ENCODE results near the gene ANO1.

Gene ANO1

DNA sequence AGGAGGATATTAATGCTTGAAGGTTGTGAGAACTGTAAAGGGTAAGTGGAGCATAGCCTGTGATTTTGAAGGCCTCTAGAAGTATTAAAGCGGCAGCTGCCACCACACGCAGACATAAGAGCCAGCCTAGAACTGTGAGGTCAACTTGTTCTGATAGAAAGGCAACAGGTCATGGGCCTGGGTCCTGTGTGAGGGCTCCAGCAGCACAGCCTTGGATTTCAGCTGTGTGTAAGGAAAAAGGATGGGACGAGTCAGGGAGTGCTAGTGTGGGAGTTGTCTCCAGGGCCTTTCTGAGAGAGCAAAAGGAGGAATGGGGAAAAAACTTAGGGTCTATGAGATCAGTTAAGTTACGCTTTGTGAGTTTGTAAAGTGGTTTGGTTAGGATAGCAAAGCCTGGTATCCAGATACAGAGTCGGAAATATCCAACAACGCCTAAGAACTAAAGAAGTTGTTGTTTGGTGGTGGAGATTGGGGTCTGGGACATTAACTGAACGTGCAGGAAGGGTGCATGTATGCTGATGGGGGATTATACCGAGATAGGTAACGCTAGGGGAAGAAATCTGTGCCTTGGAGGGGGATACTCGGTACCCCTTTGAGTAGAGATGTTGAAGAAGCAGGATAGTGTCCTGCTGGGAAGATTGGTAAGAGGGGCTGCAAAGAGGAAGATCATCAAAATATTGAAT lies 17.4 kb upstream of the ANO1 start:
- TF ChIP-seq EZH2 (IDR thresholded peaks at IDR 0.05; ENCODE audit: borderline replicate concordance, low read length) (no peak), CTCF (IDR thresholded peaks at IDR 0.05; ENCODE audit: low read length) (no peak)

DNA sequence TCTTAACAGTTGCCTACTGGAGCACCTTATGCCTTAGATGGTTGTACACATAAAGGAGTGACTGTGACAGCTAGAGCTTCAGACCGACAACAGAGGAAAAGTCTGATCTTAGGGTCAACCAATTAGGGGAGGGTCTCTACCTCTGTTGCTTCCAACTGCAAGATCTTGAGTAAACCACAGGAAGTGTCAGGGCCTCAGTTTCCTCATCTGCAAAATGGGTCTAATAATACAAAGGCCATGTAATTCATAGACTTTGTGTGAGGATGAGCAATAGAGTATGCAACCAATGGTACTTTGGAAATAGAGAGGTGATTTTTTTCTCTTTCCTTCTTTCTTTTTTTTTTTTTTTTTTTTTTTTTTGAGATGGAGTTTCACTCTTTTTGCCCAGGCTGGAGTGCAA lies 16.4 kb upstream of the ANO1 start:
- H3K79me2 ChIP-seq (ENCODE audit: insufficient read depth, low read length): no peaks in the 10 kb centered on the region
- no peaks in the 10 kb centered on the region for H3K27me3 ChIP-seq (ENCODE audit: insufficient read depth, low read length)
- peaks cover 5% of the 10 kb centered on the region; the same call in 1 of the 2 replicates for H3K9me3 ChIP-seq (ENCODE audit: low read length)

More for the DNA sequence above, 17.4 kb upstream of the ANO1 start:
- H4K20me1 ChIP-seq (ENCODE audit: insufficient read depth, low read length): no peaks in the 10 kb centered on the region
- no peak overlapping the region for H3K27ac ChIP-seq (ENCODE audit: low read depth, low read length, poor library complexity, severe bottlenecking)
- no peak overlapping the region for H3K4me3 ChIP-seq (ENCODE audit: low read depth, low read length, poor library complexity, severe bottlenecking)
- H3F3A ChIP-seq (ENCODE audit: insufficient read depth, low read length): no peaks in the 10 kb centered on the region
- H3K27me3 ChIP-seq (ENCODE audit: insufficient read depth, low read length): no peaks in the 10 kb centered on the region
- H3K9ac ChIP-seq (ENCODE audit: low read length): no peak overlapping the region
- H2AFZ ChIP-seq (ENCODE audit: low read length): no peak overlapping the region
- no peaks in the 10 kb centered on the region for H3K79me2 ChIP-seq (ENCODE audit: insufficient read depth, low read length)
- no peak overlapping the region for H3K4me2 ChIP-seq (ENCODE audit: low read length)
- peaks cover 9% of the 10 kb centered on the region; the same call in 1 of the 2 replicates for H3K9me3 ChIP-seq (ENCODE audit: low read length)
- no peaks in the 10 kb centered on the region; the same call in 1 of the 2 replicates for H3K36me3 ChIP-seq (ENCODE audit: insufficient read depth, low read length)
- H3K4me1 ChIP-seq (ENCODE audit: insufficient read depth, low read length, severe bottlenecking): no peaks in the 10 kb centered on the region
- no peaks in the 10 kb centered on the region for H3K9me2 ChIP-seq (ENCODE audit: low read depth, low read length)

DNA sequence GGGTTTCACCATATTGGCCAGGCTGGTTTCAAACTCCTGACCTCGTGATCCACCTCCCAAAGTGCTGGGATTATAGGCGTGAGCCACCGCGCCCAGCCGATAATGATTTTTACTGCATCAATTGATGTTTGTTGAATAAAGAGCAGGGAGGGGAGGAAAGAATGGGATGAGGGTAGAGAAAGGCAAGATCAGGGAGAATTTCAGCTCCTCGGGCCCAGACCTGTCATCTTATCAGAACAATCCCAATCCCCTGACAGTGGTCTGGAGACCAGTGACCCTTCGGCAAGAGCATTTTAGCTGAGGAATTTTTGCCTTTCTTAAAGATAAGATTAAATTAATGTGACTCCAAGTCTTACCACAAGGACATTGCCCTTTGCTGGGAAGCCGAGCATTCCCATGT lies 15.0 kb upstream of the ANO1 start:
- TF ChIP-seq CTCF (IDR thresholded peaks at IDR 0.05; ENCODE audit: low read length): no peak
- no peak for TF ChIP-seq EZH2 (IDR thresholded peaks at IDR 0.05; ENCODE audit: borderline replicate concordance, low read length)
- no peak overlapping the region for H3K4me2 ChIP-seq (ENCODE audit: low read length)
- H3F3A ChIP-seq (ENCODE audit: insufficient read depth, low read length): no peaks in the 10 kb centered on the region
- no peak overlapping the region for H2AFZ ChIP-seq (ENCODE audit: low read length)
- H3K27me3 ChIP-seq (ENCODE audit: insufficient read depth, low read length): no peaks in the 10 kb centered on the region
- no peak overlapping the region for H3K9ac ChIP-seq (ENCODE audit: low read length)
- H3K4me1 ChIP-seq (ENCODE audit: insufficient read depth, low read length, severe bottlenecking): no peaks in the 10 kb centered on the region
- no peaks in the 10 kb centered on the region for H3K9me3 ChIP-seq (ENCODE audit: low read length)
- H3K36me3 ChIP-seq (ENCODE audit: insufficient read depth, low read length): no peaks in the 10 kb centered on the region
- no peaks in the 10 kb centered on the region for H3K79me2 ChIP-seq (ENCODE audit: insufficient read depth, low read length)
- H3K4me3 ChIP-seq (ENCODE audit: low read depth, low read length, poor library complexity, severe bottlenecking): no peak overlapping the region
- H4K20me1 ChIP-seq (ENCODE audit: insufficient read depth, low read length): no peaks in the 10 kb centered on the region
- H3K27ac ChIP-seq (ENCODE audit: low read depth, low read length, poor library complexity, severe bottlenecking): no peak overlapping the region
- no peaks in the 10 kb centered on the region for H3K9me2 ChIP-seq (ENCODE audit: low read depth, low read length)

More for the DNA sequence above, 16.4 kb upstream of the ANO1 start:
- Histone ChIP-seq H3K4me1 (ENCODE audit: insufficient read depth, low read length, severe bottlenecking) (no peaks in the 10 kb centered on the region), H3K4me3 (ENCODE audit: low read depth, low read length, poor library complexity, severe bottlenecking) (no peak overlapping the region), H4K20me1 (ENCODE audit: insufficient read depth, low read length) (no peaks in the 10 kb centered on the region), H3K36me3 (ENCODE audit: insufficient read depth, low read length) (no peaks in the 10 kb centered on the region; the same call in 1 of the 2 replicates), H3K9ac (ENCODE audit: low read length) (no peak overlapping the region), H3K27ac (ENCODE audit: low read depth, low read length, poor library complexity, severe bottlenecking) (no peak overlapping the region), H3K9me2 (ENCODE audit: low read depth, low read length) (no peaks in the 10 kb centered on the region), H3F3A (ENCODE audit: insufficient read depth, low read length) (no peaks in the 10 kb centered on the region), H2AFZ (ENCODE audit: low read length) (no peak overlapping the region), H3K4me2 (ENCODE audit: low read length) (no peak overlapping the region)
- TF ChIP-seq CTCF (IDR thresholded peaks at IDR 0.05; ENCODE audit: low read length): no peak
